Immature natural killer cell (primary cell): Measurements from ENCODE around the gene RAD51D. TPM values are rescaled to one million over a fixed set of nuclear protein-coding genes. Genes with fewer than 3 reads are reported as not detected.

ENCODE experiments used
- DNase-seq, 3 donors: peaks; one replicate each; pipeline ENCODE4 v3.0.0; 2022; ENCODE audit warnings: mixed read lengths in 1 of 3
- H3K27ac Mint-ChIP-seq, 6 donors: one replicate each; pipeline ENCODE4 v1.8.0; 2020; ENCODE audit warnings: mixed read lengths in 6 of 6, mild to moderate bottlenecking in 5 of 6, inconsistent platforms in 4 of 6, moderate library complexity in 3 of 6
- H3K27me3 Mint-ChIP-seq, 3 donors: one replicate each; pipeline ENCODE4 v1.8.0; 2020 to 2021; ENCODE audit warnings: low read depth in 3 of 3, mild to moderate bottlenecking in 3 of 3, mixed read lengths in 3 of 3, moderate library complexity in 3 of 3, inconsistent platforms in 1 of 3
- H3K36me3 Mint-ChIP-seq, 3 donors: one replicate each; pipeline ENCODE4 v1.8.0; 2020; ENCODE audit warnings: mixed read lengths in 3 of 3, inconsistent platforms in 2 of 3, mild to moderate bottlenecking in 2 of 3
- H3K4me1 Mint-ChIP-seq, 2 donors: one replicate each; pipeline ENCODE4 v1.8.0; 2020; ENCODE audit warnings: inconsistent platforms in 2 of 2, mild to moderate bottlenecking in 2 of 2, mixed read lengths in 2 of 2, moderate library complexity in 1 of 2
- H3K4me3 Mint-ChIP-seq, 5 donors: one replicate each; pipeline ENCODE4 v1.8.0; 2020; ENCODE audit warnings: mild to moderate bottlenecking in 5 of 5, mixed read lengths in 5 of 5, inconsistent platforms in 3 of 5, moderate library complexity in 3 of 5
- H3K9me3 Mint-ChIP-seq, 6 donors: one replicate each; pipeline ENCODE4 v1.8.0; 2020; ENCODE audit warnings: mild to moderate bottlenecking in 6 of 6, mixed read lengths in 6 of 6, inconsistent platforms in 4 of 6, moderate library complexity in 3 of 6
- polyA plus RNA-seq, 3 donors: library from polyadenylated mRNA; unstranded; fragments of 300-500 nt; fragmentation: Illumina TruSeq; gene quantifications; one replicate each; pipeline ENCODE4 v1.2.3, GENCODE V29; 2021

Gene RAD51D
- polyA plus RNA-seq, 3 donors from 2014 or later: 11.0 to 17.8 (median 13.8) TPM

- peaks cover 14 to 18% (median 16%) of the 10 kb centered on the region in 3 donors for H3K36me3 Mint-ChIP-seq
- H3K4me3 Mint-ChIP-seq: peak within 1 kb of the TSS; percentile 74 to 85 (median 83)
- DNase-seq: peak; percentile 82 to 84 (median 83)
- peaks cover 53 to 71% of the 10 kb centered on the region in 2 donors for H3K4me1 Mint-ChIP-seq
- no peaks in the 10 kb centered on the region for H3K9me3 Mint-ChIP-seq
- H3K27me3 Mint-ChIP-seq: peaks cover 1 to 6% (median 5%) of the 10 kb centered on the region in 3 donors
- H3K27ac Mint-ChIP-seq: peak within 1 kb of the TSS; percentile 89 to 97 (median 94)
Measured at GRCh38 chr17:35063514-35064223, 56.0 kb downstream of the RAD51D start, which contains the start of gene RFFL. RFFL (minus strand) TSS chr17:35063707; CDS start chr17:35026553, 37,154 bp downstream.

GRCh38 chr17:35062308-35062707, 57.4 kb downstream of the RAD51D start:
- H3K4me3 Mint-ChIP-seq: peak overlapping the region; percentile 74 to 85 (median 83)
- H3K27ac Mint-ChIP-seq: peak overlapping the region; percentile 89 to 97 (median 94)
- peaks cover 1 to 6% (median 5%) of the 10 kb centered on the region in 3 donors for H3K27me3 Mint-ChIP-seq
- H3K4me1 Mint-ChIP-seq: peaks cover 51 to 70% of the 10 kb centered on the region in 2 donors
- peaks cover 16 to 23% (median 22%) of the 10 kb centered on the region in 3 donors for H3K36me3 Mint-ChIP-seq
- DNase-seq: no peak
- no peaks in the 10 kb centered on the region for H3K9me3 Mint-ChIP-seq

DNA sequence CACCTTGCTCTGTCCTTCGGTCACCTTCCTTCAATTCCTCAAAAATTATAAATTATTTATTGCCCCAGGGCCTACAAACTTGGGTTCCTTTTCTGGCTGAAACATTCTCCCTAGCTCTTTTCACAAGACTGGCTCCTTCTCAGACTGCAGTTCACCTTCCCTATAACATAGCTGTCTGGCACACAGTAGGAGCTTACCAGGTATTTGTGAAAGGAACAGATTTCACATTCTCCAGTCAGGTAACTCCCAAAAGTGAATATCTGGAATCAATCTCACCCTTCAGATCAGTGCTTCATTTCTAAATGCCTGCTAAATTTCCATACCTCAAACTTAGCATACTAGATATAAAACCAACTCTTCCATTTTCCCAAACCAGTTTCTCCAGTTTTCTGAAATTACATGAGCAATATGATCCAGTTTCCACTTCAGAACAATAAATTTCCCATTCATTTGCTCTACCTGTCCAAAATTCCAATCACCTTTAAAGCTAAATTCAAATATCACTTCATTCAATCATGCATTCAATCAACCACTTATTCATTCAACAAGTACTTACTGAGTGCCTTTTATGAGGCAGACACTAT, 62.2 kb downstream of the RAD51D start:
- Mint-ChIP-seq H3K9me3 (no peaks in the 10 kb centered on the region), H3K27me3 (peaks cover under 1 to 3% (median 1%) of the 10 kb centered on the region in 3 donors), H3K36me3 (peaks cover 15 to 25% (median 24%) of the 10 kb centered on the region in 3 donors), H3K27ac (peak overlapping the region in 4 of 6 donors; percentile 11 to 81 (median 52)), H3K4me3 (no peak overlapping the region), H3K4me1 (peaks cover 58 to 77% of the 10 kb centered on the region in 2 donors)
- DNase-seq: no peak

DNA sequence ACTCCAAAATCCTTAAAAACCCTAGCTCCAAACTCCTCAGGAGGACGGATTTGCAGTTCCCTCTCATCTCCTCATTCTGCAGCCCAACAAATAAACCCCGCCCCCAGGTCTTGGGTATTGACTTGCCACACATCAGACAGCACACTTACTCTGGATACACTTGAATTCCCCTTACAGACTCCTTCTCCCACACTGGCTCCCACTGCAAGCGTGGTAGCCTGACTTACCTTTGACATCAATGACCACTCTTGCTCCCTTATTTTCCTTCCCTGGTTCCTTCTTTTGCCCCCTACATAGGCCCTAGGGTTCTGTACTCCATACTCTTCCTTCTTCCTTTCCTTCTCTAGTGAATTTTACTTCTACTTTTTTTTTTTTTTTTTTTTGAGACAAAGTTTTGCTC, 63.6 kb downstream of the RAD51D start:
- Mint-ChIP-seq H3K4me3 (no peak overlapping the region), H3K9me3 (no peaks in the 10 kb centered on the region), H3K27ac (peak overlapping the region in 4 of 6 donors; percentile 46 to 79 (median 76)), H3K27me3 (peaks cover 0 to 2% (median 0%) of the 10 kb centered on the region in 3 donors), H3K4me1 (peaks cover 65 to 81% of the 10 kb centered on the region in 2 donors), H3K36me3 (peaks cover 14 to 23% (median 23%) of the 10 kb centered on the region in 3 donors)
- DNase-seq: no peak

- H3K4me3 Mint-ChIP-seq: no peak overlapping the region
- no peaks in the 10 kb centered on the region for H3K9me3 Mint-ChIP-seq
- H3K27ac Mint-ChIP-seq: peak overlapping the region; percentile 90 to 97 (median 96)
- no peak for DNase-seq
- H3K36me3 Mint-ChIP-seq: peaks cover 3 to 15% (median 15%) of the 10 kb centered on the region in 3 donors
- H3K27me3 Mint-ChIP-seq: peaks cover 0 to 2% (median 0%) of the 10 kb centered on the region in 3 donors
- peaks cover 76 to 87% of the 10 kb centered on the region in 2 donors for H3K4me1 Mint-ChIP-seq
Measured at GRCh38 chr17:35053204-35053603, 66.5 kb downstream of the RAD51D start.

GRCh38 chr17:35052780-35053179, 66.9 kb downstream of the RAD51D start:
- peak overlapping the region; percentile 90 to 97 (median 96) for H3K27ac Mint-ChIP-seq
- H3K9me3 Mint-ChIP-seq: no peaks in the 10 kb centered on the region
- peaks cover 0 to 2% (median 0%) of the 10 kb centered on the region in 3 donors for H3K27me3 Mint-ChIP-seq
- peaks cover 3 to 11% (median 10%) of the 10 kb centered on the region in 3 donors for H3K36me3 Mint-ChIP-seq
- peaks cover 73 to 84% of the 10 kb centered on the region in 2 donors for H3K4me1 Mint-ChIP-seq
- DNase-seq: no peak
- H3K4me3 Mint-ChIP-seq: peak overlapping the region in 4 of 5 donors; percentile 43 to 85 (median 75)

- DNase-seq: no peak
- H3K4me3 Mint-ChIP-seq: peak overlapping the region; percentile 59 to 85 (median 70)
- peaks cover 3 to 8% (median 7%) of the 10 kb centered on the region in 3 donors for H3K36me3 Mint-ChIP-seq
- H3K4me1 Mint-ChIP-seq: peaks cover 68 to 80% of the 10 kb centered on the region in 2 donors
- no peaks in the 10 kb centered on the region for H3K9me3 Mint-ChIP-seq
- peak overlapping the region; percentile 90 to 97 (median 96) for H3K27ac Mint-ChIP-seq
- peaks cover 0 to 2% (median 0%) of the 10 kb centered on the region in 3 donors for H3K27me3 Mint-ChIP-seq
Measured at GRCh38 chr17:35052241-35052610, 67.4 kb downstream of the RAD51D start.

DNA sequence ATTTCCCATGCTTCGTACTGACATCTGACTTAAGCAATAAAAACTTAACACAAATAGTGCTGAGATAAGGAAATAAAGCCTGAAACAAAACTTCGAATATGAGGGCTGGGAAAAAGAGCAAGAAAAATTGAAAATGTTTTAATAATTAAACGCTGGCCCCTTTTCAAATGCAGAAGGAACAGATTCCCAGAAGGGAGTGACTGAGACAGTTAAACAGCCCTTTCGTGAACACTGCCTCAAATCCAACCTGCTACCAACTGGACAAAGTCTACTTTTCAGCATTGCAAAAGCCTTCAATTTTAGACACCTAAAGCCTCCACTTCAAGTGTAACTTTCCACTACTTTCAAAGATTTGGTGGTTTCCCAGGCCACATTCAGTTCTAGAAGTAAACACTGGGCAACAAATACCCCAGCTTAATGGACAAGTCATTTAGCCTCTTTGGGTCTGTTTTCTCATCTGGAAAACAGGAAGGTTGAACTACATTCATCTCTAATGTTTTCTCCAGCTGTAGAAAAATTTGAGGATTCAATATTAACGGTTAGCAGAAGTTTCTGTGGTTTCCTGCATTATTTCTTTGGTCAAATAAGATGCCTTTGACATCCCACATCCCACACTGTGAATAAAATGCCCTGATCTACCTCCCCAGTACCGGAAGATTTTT, 68.0 kb downstream of the RAD51D start:
- peak; percentile 48 to 53 (median 51) for DNase-seq
- Mint-ChIP-seq H3K36me3 (peaks cover 3 to 8% (median 7%) of the 10 kb centered on the region in 3 donors), H3K4me1 (peaks cover 72 to 82% of the 10 kb centered on the region in 2 donors), H3K27me3 (peaks cover 0 to 2% (median 0%) of the 10 kb centered on the region in 3 donors), H3K27ac (peak overlapping the region; percentile 90 to 97 (median 96)), H3K9me3 (no peaks in the 10 kb centered on the region), H3K4me3 (peak overlapping the region; percentile 68 to 85 (median 75))

GRCh38 chr17:35051183-35051578, 68.5 kb downstream of the RAD51D start:
- H3K9me3 Mint-ChIP-seq: no peaks in the 10 kb centered on the region
- H3K27ac Mint-ChIP-seq: peak overlapping the region; percentile 90 to 97 (median 96)
- H3K4me1 Mint-ChIP-seq: peaks cover 75 to 82% of the 10 kb centered on the region in 2 donors

DNA sequence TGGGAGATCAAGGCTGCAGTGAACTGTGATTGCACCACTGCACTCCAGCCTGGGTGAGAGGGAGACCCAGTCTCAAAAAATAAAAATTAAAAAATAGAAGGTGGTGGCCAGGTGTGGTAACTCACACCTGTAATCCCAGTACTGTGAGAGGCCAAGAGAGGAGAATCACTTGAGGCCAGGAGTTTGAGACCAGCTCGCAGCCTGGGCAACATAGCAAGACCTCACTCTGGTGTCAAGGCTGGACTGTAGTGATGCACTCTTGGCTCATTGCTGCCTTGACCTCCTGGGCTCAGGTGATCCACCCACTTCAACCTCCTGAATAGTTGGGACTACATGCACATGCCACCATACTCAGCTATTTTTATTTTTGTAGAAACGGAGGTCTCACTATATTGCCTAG, 69.5 kb downstream of the RAD51D start:
- Mint-ChIP-seq H3K9me3 (no peaks in the 10 kb centered on the region), H3K27me3 (peaks cover 0 to 4% (median 0%) of the 10 kb centered on the region in 3 donors), H3K4me1 (peaks cover 80 to 85% of the 10 kb centered on the region in 2 donors), H3K27ac (peak overlapping the region; percentile 85 to 97 (median 92)), H3K4me3 (peak overlapping the region in 4 of 5 donors; percentile 39 to 48 (median 40)), H3K36me3 (peaks cover 0 to 4% (median 4%) of the 10 kb centered on the region in 3 donors)
- no peak for DNase-seq

More at GRCh38 chr17:35051183-35051578, 68.5 kb downstream of the RAD51D start:
- Mint-ChIP-seq H3K27me3 (peaks cover 0 to 5% (median 0%) of the 10 kb centered on the region in 3 donors), H3K36me3 (peaks cover 3 to 8% (median 4%) of the 10 kb centered on the region in 3 donors), H3K4me3 (peak overlapping the region; percentile 68 to 85 (median 75))
- peak; percentile 60 to 69 (median 69) for DNase-seq

DNA sequence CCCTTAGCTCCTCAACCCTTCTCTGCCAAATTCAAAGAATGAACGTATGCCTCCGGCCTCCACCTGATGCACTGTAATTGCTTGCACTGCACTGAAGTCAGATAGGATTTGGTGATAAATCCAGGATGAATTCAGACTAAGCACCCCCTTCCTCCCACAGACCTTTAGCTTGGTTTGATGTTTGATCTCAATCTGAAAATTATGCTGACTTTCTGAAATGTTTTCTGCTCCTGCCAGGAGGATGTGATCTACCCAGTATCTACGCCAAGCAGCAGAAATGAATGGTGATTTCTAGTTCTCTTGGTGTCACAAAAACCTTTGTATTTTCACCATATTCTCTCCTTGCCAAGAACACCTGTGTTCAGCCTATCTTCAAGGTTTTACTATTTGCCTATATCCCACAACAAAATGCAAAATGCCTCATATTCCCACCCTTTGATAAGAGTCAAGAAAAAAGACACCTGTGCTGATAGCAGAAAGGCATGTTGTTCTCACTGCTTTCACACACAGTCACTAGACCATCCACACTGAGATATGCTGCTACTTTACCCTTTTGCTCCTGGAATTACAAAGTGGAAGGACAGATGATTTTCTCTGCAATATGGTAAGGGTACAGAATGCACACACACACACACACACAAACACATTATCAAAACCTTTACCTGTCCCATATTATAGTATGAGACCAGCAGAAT, 70.8 kb downstream of the RAD51D start:
- peaks cover 0 to 4% (median 0%) of the 10 kb centered on the region in 3 donors for H3K27me3 Mint-ChIP-seq
- peak overlapping the region; percentile 85 to 97 (median 92) for H3K27ac Mint-ChIP-seq
- no peaks in the 10 kb centered on the region for H3K9me3 Mint-ChIP-seq
- peaks cover 0 to 4% (median 4%) of the 10 kb centered on the region in 3 donors for H3K36me3 Mint-ChIP-seq
- DNase-seq: no peak
- peak overlapping the region; percentile 16 to 75 (median 56) for H3K4me3 Mint-ChIP-seq
- peaks cover 84 to 90% of the 10 kb centered on the region in 2 donors for H3K4me1 Mint-ChIP-seq

- Mint-ChIP-seq H3K4me1 (peaks cover 80 to 88% of the 10 kb centered on the region in 2 donors), H3K36me3 (peaks cover 0 to 4% (median 4%) of the 10 kb centered on the region in 3 donors), H3K27ac (peak overlapping the region; percentile 88 to 94 (median 92)), H3K27me3 (peaks cover 0 to 4% (median 0%) of the 10 kb centered on the region in 3 donors), H3K9me3 (no peaks in the 10 kb centered on the region), H3K4me3 (peak overlapping the region; percentile 71 to 90 (median 82))
- peak; percentile 52 to 70 (median 59) for DNase-seq
Measured at GRCh38 chr17:35046740-35047283, 72.8 kb downstream of the RAD51D start.
